Measurements from ENCODE around the gene PAX3. TPM values are rescaled to one million over a fixed set of nuclear protein-coding genes. Genes with fewer than 3 reads are reported as not detected.

PAX3 gene
- total and polyA plus RNA-seq, 2 of the 13 experiments (the other 11 are each of a cell fraction or from before 2014, with no cell fraction given), result 0.07 TPM; not detected in 1

GRCh38 chr2:222333397-222333796 is 34.6 kb upstream of the PAX3 start:
- H3K27me3 ChIP-seq (ENCODE audit: control insufficient read depth in 1 of 2, insufficient read depth in 2 of 2, low read length in 2 of 2), result no peaks in the 10 kb centered on the region
- no TSS peak for BruUV-seq (replicated peaks)
- ChIA-PET POLR2A (no interaction called here), CTCF (ENCODE audit: low intra/inter-chr PET ratio, low total read pairs) (no interaction called here)
- WGBS (ENCODE audit: low lambda C conversion rate), result 13% methylated on average over 2 of the region's 2 CpGs
- intact Hi-C loops (cut with micrococcal nuclease; ENCODE audit: unreplicated experiment), result no loop called here
- no peaks in the 10 kb centered on the region for H3K36me3 ChIP-seq (replicated peaks in 1 of 2; ENCODE audit: control insufficient read depth in 1 of 2, insufficient read depth in 2 of 2, low read length in 2 of 2)
- H3K4me3 ChIP-seq (replicated peaks in 1 of 3; ENCODE audit: insufficient read depth in 1 of 3, low read depth in 2 of 3, low read length in 3 of 3), result no peak overlapping the region
- in situ Hi-C loops (cut with HindIII; ENCODE audit: extremely low pct_ligation_motif_present, low pct_unique_long_range_greater_than_20kb), result no loop called here
- no peak overlapping the region for H3K9ac ChIP-seq (ENCODE audit: insufficient read depth, low read depth, low read length)
- H2AFZ ChIP-seq (ENCODE audit: low read length), result no peak overlapping the region
- H4K20me1 ChIP-seq (ENCODE audit: insufficient read depth, low read length), result no peaks in the 10 kb centered on the region
- ATAC-seq, result no peak
- H3K79me2 ChIP-seq (ENCODE audit: insufficient read depth, low read length), result no peaks in the 10 kb centered on the region
- FAIRE-seq, result no peak
- no peaks in the 10 kb centered on the region; the same call in 1 of the 2 replicates for H3K9me3 ChIP-seq (ENCODE audit: low read length)
- no peaks in the 10 kb centered on the region for H3K4me1 ChIP-seq (ENCODE audit: insufficient read depth, low read length)
- TF ChIP-seq FOXO4 (CRISPR knock-in tag; conservative IDR thresholded peaks at IDR 0.05) (0 out of 2 replicates have a peak, but pooled peaks have one; percentile 19), KMT2A (CRISPR knock-in tag; IDR thresholded peaks at IDR 0.05) (no peak)
- H3K27ac ChIP-seq (ENCODE audit: extremely low read length, insufficient read depth, low read length), result no peak overlapping the region
- H3K4me2 ChIP-seq (ENCODE audit: low read depth, low read length), result no peak overlapping the region
- no peak for DNase-seq (ENCODE audit: low spot score)

- no TSS peak for BruUV-seq (replicated peaks)
- no peak for FAIRE-seq
- CTCF ChIA-PET (ENCODE audit: low intra/inter-chr PET ratio, low total read pairs), result no interaction called here
- H3K9ac ChIP-seq (ENCODE audit: insufficient read depth, low read depth, low read length), result no peak overlapping the region
- no peaks in the 10 kb centered on the region for H3K27me3 ChIP-seq (ENCODE audit: control insufficient read depth in 1 of 2, insufficient read depth in 2 of 2, low read length in 2 of 2)
- no peaks in the 10 kb centered on the region for H3K36me3 ChIP-seq (replicated peaks in 1 of 2; ENCODE audit: control insufficient read depth in 1 of 2, insufficient read depth in 2 of 2, low read length in 2 of 2)
- 6% methylated on average over 4 of the region's 4 CpGs for WGBS (ENCODE audit: low lambda C conversion rate)
- H4K20me1 ChIP-seq (ENCODE audit: insufficient read depth, low read length), result no peaks in the 10 kb centered on the region
- no peak for ATAC-seq
- H3K9me3 ChIP-seq (ENCODE audit: low read length), result no peaks in the 10 kb centered on the region; the same call in 1 of the 2 replicates
- intact Hi-C loops (cut with micrococcal nuclease; ENCODE audit: unreplicated experiment) (no loop called here), in situ Hi-C loops (cut with HindIII; ENCODE audit: extremely low pct_ligation_motif_present, low pct_unique_long_range_greater_than_20kb) (no loop called here)
- H2AFZ ChIP-seq (ENCODE audit: low read length), result no peak overlapping the region
- no peaks in the 10 kb centered on the region for H3K4me1 ChIP-seq (ENCODE audit: insufficient read depth, low read length)
- H3K79me2 ChIP-seq (ENCODE audit: insufficient read depth, low read length), result no peaks in the 10 kb centered on the region
- no peak overlapping the region for H3K4me3 ChIP-seq (replicated peaks in 1 of 3; ENCODE audit: insufficient read depth in 1 of 3, low read depth in 2 of 3, low read length in 3 of 3)
- no peak for TF ChIP-seq RXRA (CRISPR knock-in tag; IDR thresholded peaks at IDR 0.05)
- no peak for TF ChIP-seq PCBP1 (IDR thresholded peaks at IDR 0.05; ENCODE audit: borderline replicate concordance, low read depth, low read length)
- TF ChIP-seq ZFP1 (CRISPR knock-in tag; IDR thresholded peaks at IDR 0.05), result no peak
- no peak for TF ChIP-seq NCOA5 (CRISPR knock-in tag; IDR thresholded peaks at IDR 0.05)
- H3K4me2 ChIP-seq (ENCODE audit: low read depth, low read length), result no peak overlapping the region
- no peak overlapping the region for H3K27ac ChIP-seq (ENCODE audit: extremely low read length, insufficient read depth, low read length)
- no peak for DNase-seq (ENCODE audit: low spot score)
- POLR2A ChIA-PET, result no interaction called here
Measured at GRCh38 chr2:222332116-222332515, 33.3 kb upstream of the PAX3 start.
